ENCODE measurements around the gene GABRA4. TPM values are rescaled to one million over a fixed set of nuclear protein-coding genes. Genes with fewer than 3 reads are reported as not detected.

The GABRA4 gene
- total RNA-seq, 1 donor from 2014 or later: 0.13 TPM

DNA sequence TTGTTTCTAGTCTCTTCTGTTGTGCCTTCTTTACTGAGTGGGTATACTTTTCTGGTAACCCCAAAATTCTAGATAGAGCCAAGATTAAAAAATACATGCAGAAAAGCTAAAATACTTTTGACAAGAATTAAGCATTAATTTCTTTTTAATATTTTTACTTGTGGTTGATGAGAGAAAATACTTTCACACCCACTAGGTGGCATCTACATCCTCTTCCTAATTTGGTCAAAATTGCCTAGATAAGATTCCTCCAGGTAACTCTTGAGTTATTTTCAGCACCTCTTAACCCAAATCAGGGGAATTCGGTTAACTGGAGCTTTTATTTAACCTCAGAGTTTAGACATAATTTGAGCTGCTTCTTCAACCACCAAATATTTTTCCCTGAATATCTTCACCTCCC lies 55.9 kb downstream of the GABRA4 start:
- no peak for DNase-seq (ENCODE audit: low spot score)
- H3K27me3 Mint-ChIP-seq (ENCODE audit: unreplicated experiment): no peaks in the 10 kb centered on the region
- H3K4me3 Mint-ChIP-seq (ENCODE audit: unreplicated experiment): no peak overlapping the region

DNA sequence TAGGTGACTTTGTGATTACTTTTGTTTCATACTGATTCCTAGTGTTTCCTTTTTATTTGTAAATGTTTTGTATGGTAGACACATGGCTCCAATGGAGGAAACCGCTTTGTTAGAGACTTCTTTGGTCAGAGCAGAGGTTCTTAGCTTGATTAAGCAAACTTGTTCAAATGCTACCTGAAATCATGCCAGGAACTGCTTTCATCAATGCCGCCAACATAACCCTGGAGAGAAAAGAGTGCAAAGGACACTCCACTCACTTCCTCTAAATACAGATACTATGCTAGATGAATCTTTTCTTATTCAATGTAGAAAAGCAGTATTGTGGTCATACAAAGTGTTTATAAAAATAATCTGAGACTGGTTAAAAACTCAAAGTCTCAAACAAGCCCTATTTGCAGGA lies 58.7 kb downstream of the GABRA4 start:
- H3K4me1 Mint-ChIP-seq (ENCODE audit: unreplicated experiment): no peaks in the 10 kb centered on the region
- H3K9me3 Mint-ChIP-seq (ENCODE audit: unreplicated experiment): no peaks in the 10 kb centered on the region
- TF ChIP-seq, protein P1, sequence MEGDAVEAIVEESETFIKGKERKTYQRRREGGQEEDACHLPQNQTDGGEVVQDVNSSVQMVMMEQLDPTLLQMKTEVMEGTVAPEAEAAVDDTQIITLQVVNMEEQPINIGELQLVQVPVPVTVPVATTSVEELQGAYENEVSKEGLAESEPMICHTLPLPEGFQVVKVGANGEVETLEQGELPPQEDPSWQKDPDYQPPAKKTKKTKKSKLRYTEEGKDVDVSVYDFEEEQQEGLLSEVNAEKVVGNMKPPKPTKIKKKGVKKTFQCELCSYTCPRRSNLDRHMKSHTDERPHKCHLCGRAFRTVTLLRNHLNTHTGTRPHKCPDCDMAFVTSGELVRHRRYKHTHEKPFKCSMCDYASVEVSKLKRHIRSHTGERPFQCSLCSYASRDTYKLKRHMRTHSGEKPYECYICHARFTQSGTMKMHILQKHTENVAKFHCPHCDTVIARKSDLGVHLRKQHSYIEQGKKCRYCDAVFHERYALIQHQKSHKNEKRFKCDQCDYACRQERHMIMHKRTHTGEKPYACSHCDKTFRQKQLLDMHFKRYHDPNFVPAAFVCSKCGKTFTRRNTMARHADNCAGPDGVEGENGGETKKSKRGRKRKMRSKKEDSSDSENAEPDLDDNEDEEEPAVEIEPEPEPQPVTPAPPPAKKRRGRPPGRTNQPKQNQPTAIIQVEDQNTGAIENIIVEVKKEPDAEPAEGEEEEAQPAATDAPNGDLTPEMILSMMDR (IDR thresholded peaks at IDR 0.05; ENCODE audit: unreplicated experiment): no peak
- H3K27me3 Mint-ChIP-seq (ENCODE audit: unreplicated experiment): no peaks in the 10 kb centered on the region
- no peak overlapping the region for H3K27ac Mint-ChIP-seq (ENCODE audit: unreplicated experiment)
- no peak overlapping the region for H3K4me3 Mint-ChIP-seq (ENCODE audit: unreplicated experiment)
- DNase-seq (ENCODE audit: low spot score): no peak
- no peaks in the 10 kb centered on the region for H3K36me3 Mint-ChIP-seq (ENCODE audit: low read depth, unreplicated experiment)

More for the DNA sequence above, 55.9 kb downstream of the GABRA4 start:
- H3K9me3 Mint-ChIP-seq (ENCODE audit: unreplicated experiment): no peaks in the 10 kb centered on the region
- H3K4me1 Mint-ChIP-seq (ENCODE audit: unreplicated experiment): no peaks in the 10 kb centered on the region
- TF ChIP-seq, protein P1 (IDR thresholded peaks at IDR 0.05; ENCODE audit: unreplicated experiment): peak; percentile 68
- H3K36me3 Mint-ChIP-seq (ENCODE audit: low read depth, unreplicated experiment): no peaks in the 10 kb centered on the region
- H3K27ac Mint-ChIP-seq (ENCODE audit: unreplicated experiment): no peak overlapping the region

DNA sequence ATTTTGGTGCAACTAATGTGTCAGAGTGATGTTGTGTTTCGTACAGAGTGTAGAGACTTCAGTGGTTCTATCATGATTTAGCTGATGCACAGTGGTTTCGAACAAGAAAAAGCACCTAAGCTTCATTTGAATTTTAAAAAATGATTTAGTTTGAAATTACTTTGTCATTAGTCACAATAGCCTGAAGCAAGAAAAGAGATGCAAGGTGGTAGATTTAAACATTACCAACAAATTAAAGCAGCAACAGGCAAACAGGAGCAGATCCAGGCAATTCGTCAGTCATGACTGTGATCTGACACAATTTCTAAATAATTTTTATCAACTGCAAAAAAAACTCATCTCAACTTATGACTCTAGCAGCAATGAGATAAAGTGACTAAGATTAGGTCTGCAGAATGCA lies 59.7 kb downstream of the GABRA4 start:
- DNase-seq (ENCODE audit: low spot score): no peak
- H3K27me3 Mint-ChIP-seq (ENCODE audit: unreplicated experiment): no peaks in the 10 kb centered on the region
- no peak overlapping the region for H3K27ac Mint-ChIP-seq (ENCODE audit: unreplicated experiment)
- no peaks in the 10 kb centered on the region for H3K36me3 Mint-ChIP-seq (ENCODE audit: low read depth, unreplicated experiment)
- no peak overlapping the region for H3K4me3 Mint-ChIP-seq (ENCODE audit: unreplicated experiment)
- H3K4me1 Mint-ChIP-seq (ENCODE audit: unreplicated experiment): no peaks in the 10 kb centered on the region
- no peaks in the 10 kb centered on the region for H3K9me3 Mint-ChIP-seq (ENCODE audit: unreplicated experiment)
- TF ChIP-seq, protein P1 (IDR thresholded peaks at IDR 0.05; ENCODE audit: unreplicated experiment): no peak

DNA sequence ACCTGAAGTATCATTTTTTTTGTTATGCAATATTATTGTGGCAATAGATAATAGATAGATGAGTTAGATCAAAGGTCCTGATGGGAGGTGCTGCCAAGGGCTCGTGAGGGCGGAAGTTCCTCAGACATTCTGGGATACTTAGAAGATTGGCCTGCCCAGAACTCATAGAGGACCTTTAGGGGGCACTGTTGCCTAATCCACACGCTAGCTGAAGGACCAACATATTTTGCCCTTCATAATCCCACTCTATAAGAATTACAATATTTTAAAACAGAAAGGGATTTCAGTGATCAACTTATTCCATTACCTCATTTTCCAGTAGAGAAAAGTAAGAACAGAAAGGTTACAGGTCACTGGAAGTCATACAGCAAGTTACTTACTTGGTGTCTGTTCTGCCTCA lies 61.4 kb downstream of the GABRA4 start:
- Mint-ChIP-seq H3K4me1 (ENCODE audit: unreplicated experiment) (no peaks in the 10 kb centered on the region), H3K27ac (ENCODE audit: unreplicated experiment) (no peak overlapping the region), H3K36me3 (ENCODE audit: low read depth, unreplicated experiment) (no peaks in the 10 kb centered on the region), H3K9me3 (ENCODE audit: unreplicated experiment) (no peaks in the 10 kb centered on the region), H3K27me3 (ENCODE audit: unreplicated experiment) (no peaks in the 10 kb centered on the region), H3K4me3 (ENCODE audit: unreplicated experiment) (no peak overlapping the region)
- peak; percentile 49 for DNase-seq (ENCODE audit: low spot score)
- TF ChIP-seq, protein P1 (IDR thresholded peaks at IDR 0.05; ENCODE audit: unreplicated experiment): peak; percentile 60

DNA sequence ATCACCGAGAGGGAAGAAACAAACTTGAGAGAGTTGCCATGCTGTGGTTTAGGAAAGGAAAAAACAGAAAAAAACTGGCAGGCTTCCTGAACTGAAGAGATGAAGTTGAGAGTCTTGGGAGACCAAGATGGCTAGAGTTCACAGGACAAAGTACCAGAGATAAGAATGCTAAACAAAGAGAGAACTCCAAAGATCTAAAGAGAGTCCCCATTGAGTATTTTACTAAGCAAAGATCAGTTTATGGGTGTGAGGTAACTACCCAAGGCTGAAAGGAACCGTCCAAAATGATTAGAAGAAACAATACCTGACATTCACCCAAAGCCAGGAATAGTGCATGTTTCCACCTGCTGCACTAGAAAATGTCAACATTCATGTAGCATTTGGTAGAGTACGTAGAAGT lies 62.5 kb downstream of the GABRA4 start:
- no peak for DNase-seq (ENCODE audit: low spot score)
- Mint-ChIP-seq H3K27me3 (ENCODE audit: unreplicated experiment) (no peaks in the 10 kb centered on the region), H3K36me3 (ENCODE audit: low read depth, unreplicated experiment) (no peaks in the 10 kb centered on the region), H3K27ac (ENCODE audit: unreplicated experiment) (no peak overlapping the region), H3K9me3 (ENCODE audit: unreplicated experiment) (no peaks in the 10 kb centered on the region), H3K4me1 (ENCODE audit: unreplicated experiment) (no peaks in the 10 kb centered on the region), H3K4me3 (ENCODE audit: unreplicated experiment) (no peak overlapping the region)
- TF ChIP-seq, protein P1 (IDR thresholded peaks at IDR 0.05; ENCODE audit: unreplicated experiment): no peak

Data from endothelial cell (in vitro differentiated cells).